ENCODE data around the gene RAPH1.
"Not testable (repeated sequence)": the region's sequence is repeated elsewhere in the genome, so short reads cannot be mapped to it uniquely, and the experiment has no call there.

RAPH1 gene

GRCh38 chr2:203548887-203549286, 13.8 kb upstream of the RAPH1 start:
- no peak for TF ChIP-seq ZFX (IDR thresholded peaks at IDR 0.05; ENCODE audit: borderline replicate concordance)
- no peak for TF ChIP-seq CTCF (IDR thresholded peaks at IDR 0.05)
- H3K27ac ChIP-seq, result no peak overlapping the region

- H3K27ac ChIP-seq, result no peak overlapping the region
- TF ChIP-seq ZFX (IDR thresholded peaks at IDR 0.05; ENCODE audit: borderline replicate concordance), result no peak
- no peak for TF ChIP-seq CTCF (IDR thresholded peaks at IDR 0.05)
These were observed 12.3 kb upstream of the RAPH1 start for GRCh38 chr2:203547356-203547755.

GRCh38 chr2:203544402-203544801, 9.3 kb upstream of the RAPH1 start:
- H3K27ac ChIP-seq, result no peak overlapping the region
- TF ChIP-seq CTCF (IDR thresholded peaks at IDR 0.05) (no peak), ZFX (IDR thresholded peaks at IDR 0.05; ENCODE audit: borderline replicate concordance) (no peak)

- H3K27ac ChIP-seq, result no peak overlapping the region
- TF ChIP-seq CTCF (IDR thresholded peaks at IDR 0.05) (no peak), ZFX (IDR thresholded peaks at IDR 0.05; ENCODE audit: borderline replicate concordance) (no peak)
These were observed 8.8 kb upstream of the RAPH1 start for GRCh38 chr2:203543898-203544328.

GRCh38 chr2:203540598-203540997, 5.5 kb upstream of the RAPH1 start:
- H3K27ac ChIP-seq, result not testable (repeated sequence)

GRCh38 chr2:203538237-203538636, 3.1 kb upstream of the RAPH1 start:
- H3K27ac ChIP-seq, result not testable (repeated sequence)

- peak overlapping the region; percentile 90 for H3K27ac ChIP-seq
These were observed 1.5 kb upstream of the RAPH1 start for GRCh38 chr2:203536586-203536951.

- TF ChIP-seq CTCF (IDR thresholded peaks at IDR 0.05) (no peak), ZFX (IDR thresholded peaks at IDR 0.05; ENCODE audit: borderline replicate concordance) (no peak)
- peak overlapping the region; percentile 90 for H3K27ac ChIP-seq
These were observed 884 bp upstream of the RAPH1 start for GRCh38 chr2:203535784-203536585.

GRCh38 chr2:203534621-203535077, 452 bp downstream of the RAPH1 start:
- TF ChIP-seq ZFX (IDR thresholded peaks at IDR 0.05; ENCODE audit: borderline replicate concordance), result no peak
- no peak for TF ChIP-seq CTCF (IDR thresholded peaks at IDR 0.05)
- H3K27ac ChIP-seq, result peak overlapping the region; percentile 90

Measured in 22Rv1 (cell line).